Hepatocyte (in vitro differentiated cells): ENCODE data around the gene UBTF.

Source experiments
- EZH2 ChIP-seq: fragments of 200-600 bp; sonication (generic); IDR thresholded peaks from 2 replicates; pipeline ENCODE4 v1.6.1; 2016; ENCODE audit warnings: antibody characterized with exemption, mild to moderate bottlenecking, borderline replicate concordance
- EZH2phosphoT487 ChIP-seq: fragments of 200-600 bp; sonication (generic); IDR thresholded peaks from one replicate; pipeline ENCODE4 v1.6.1; 2018; ENCODE audit warnings: antibody characterized with exemption, mild to moderate bottlenecking, low read depth, moderate library complexity; ENCODE audit not compliant: unreplicated experiment, severe bottlenecking
- TF ChIP-seq, protein P1 (sequence below): fragments of 200-600 bp; sonication (generic); IDR thresholded peaks from 2 replicates; pipeline ENCODE4 v1.5.1; 2016; ENCODE audit warnings: antibody characterized with exemption, mild to moderate bottlenecking; ENCODE audit not compliant: poor library complexity

DNA sequence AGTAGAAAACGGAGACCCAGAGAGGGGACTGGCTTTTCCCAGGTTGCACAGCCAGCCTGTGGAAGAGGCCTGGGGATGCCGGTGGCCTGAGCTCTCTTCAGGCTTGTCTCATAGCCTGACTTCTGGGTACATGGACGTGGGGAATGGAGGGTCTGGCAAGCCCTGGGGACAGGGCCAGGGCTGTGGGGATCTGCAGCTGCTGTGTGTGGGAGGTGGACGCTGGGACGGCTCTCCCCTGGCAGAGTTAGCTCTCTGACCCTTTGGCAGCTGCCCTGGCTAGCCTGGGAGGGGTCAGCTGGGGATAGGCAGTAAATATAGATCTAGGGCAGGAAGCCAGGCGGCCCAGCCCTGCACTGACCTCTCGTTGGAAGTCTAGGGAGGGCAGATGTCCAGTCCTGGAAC lies 28.0 kb upstream of the UBTF start:
- TF ChIP-seq EZH2: no peak
- TF ChIP-seq, protein P1, sequence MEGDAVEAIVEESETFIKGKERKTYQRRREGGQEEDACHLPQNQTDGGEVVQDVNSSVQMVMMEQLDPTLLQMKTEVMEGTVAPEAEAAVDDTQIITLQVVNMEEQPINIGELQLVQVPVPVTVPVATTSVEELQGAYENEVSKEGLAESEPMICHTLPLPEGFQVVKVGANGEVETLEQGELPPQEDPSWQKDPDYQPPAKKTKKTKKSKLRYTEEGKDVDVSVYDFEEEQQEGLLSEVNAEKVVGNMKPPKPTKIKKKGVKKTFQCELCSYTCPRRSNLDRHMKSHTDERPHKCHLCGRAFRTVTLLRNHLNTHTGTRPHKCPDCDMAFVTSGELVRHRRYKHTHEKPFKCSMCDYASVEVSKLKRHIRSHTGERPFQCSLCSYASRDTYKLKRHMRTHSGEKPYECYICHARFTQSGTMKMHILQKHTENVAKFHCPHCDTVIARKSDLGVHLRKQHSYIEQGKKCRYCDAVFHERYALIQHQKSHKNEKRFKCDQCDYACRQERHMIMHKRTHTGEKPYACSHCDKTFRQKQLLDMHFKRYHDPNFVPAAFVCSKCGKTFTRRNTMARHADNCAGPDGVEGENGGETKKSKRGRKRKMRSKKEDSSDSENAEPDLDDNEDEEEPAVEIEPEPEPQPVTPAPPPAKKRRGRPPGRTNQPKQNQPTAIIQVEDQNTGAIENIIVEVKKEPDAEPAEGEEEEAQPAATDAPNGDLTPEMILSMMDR: no peak
- no peak for TF ChIP-seq EZH2phosphoT487
